A549 (cell line): ENCODE results near the gene TLCD3B.

Experiments used
- CBX2 ChIP-seq: fragments of 200-600 bp; sonication (generic); IDR thresholded peaks from 2 replicates; pipeline ENCODE4 v1.6.1; 2016; ENCODE audit warnings: low read depth, mild to moderate bottlenecking, borderline replicate concordance
- CBX8 ChIP-seq: fragments of 200-600 bp; sonication (generic); IDR thresholded peaks from 2 replicates; pipeline ENCODE4 v1.6.1; 2016
- CEBPB ChIP-seq, 2 experiments: fragments of >200 bp in 1 of 2; sonication (Bioruptor Twin) in 1 of 2; formaldehyde crosslinking in 1 of 2; IDR thresholded peaks; 2 replicates each; pipeline ENCODE4 v1.6.1; 2012 to 2016
- EP300 ChIP-seq, 2 experiments: fragments of >200 bp; sonication (Bioruptor Twin); formaldehyde crosslinking; IDR thresholded peaks; 2 replicates in 1 of 2; 3 replicates in 1 of 2; pipeline ENCODE4 v1.6.1; 2016 to 2017
- GATA3 ChIP-seq: IDR thresholded peaks from 2 replicates; pipeline ENCODE4 v1.6.1; 2012; ENCODE audit warnings: borderline replicate concordance
- HEYL ChIP-seq: fragments of 250-450 bp; sonication (Bioruptor Pico); IDR thresholded peaks from 2 replicates; pipeline ENCODE4 v1.8.0; 2021; ENCODE audit warnings: mild to moderate bottlenecking, moderate library complexity
- JUNB ChIP-seq: fragments of >200 bp; sonication (Bioruptor Twin); formaldehyde crosslinking; IDR thresholded peaks from 2 replicates; pipeline ENCODE4 v1.6.1; 2016
- MYC ChIP-seq: IDR thresholded peaks from 2 replicates; pipeline ENCODE4 v1.6.1; 2012; ENCODE audit warnings: mild to moderate bottlenecking, inconsistent platforms, low read length, improper control_type of control experiment, borderline replicate concordance
- SREBF2 ChIP-seq: fragments of 450-650 bp; IDR thresholded peaks from 2 replicates; pipeline ENCODE4 v1.6.1; 2014; ENCODE audit warnings: mild to moderate bottlenecking, moderate library complexity
- TFCP2L1 ChIP-seq: fragments of 250-450 bp; sonication (Bioruptor Pico); IDR thresholded peaks from 2 replicates; pipeline ENCODE4 v1.5.0; 2021; ENCODE audit warnings: mild to moderate bottlenecking
- TF ChIP-seq, protein P1 (sequence below): fragments of >200 bp; sonication (Bioruptor Twin); formaldehyde crosslinking; IDR thresholded peaks from 3 replicates; pipeline ENCODE4 v1.5.1; 2016
- TF ChIP-seq, protein P2 (sequence below): IDR thresholded peaks from 2 replicates; pipeline ENCODE4 v1.6.1; 2012
- TF ChIP-seq, protein P3 (sequence below): fragments of 450-650 bp; IDR thresholded peaks from 2 replicates; pipeline ENCODE4 v1.6.1; 2014; ENCODE audit warnings: antibody characterized with exemption
- TF ChIP-seq, protein P4 (sequence below): fragments of 200-600 bp; sonication (generic); IDR thresholded peaks from 2 replicates; pipeline ENCODE4 v1.6.1; 2016; ENCODE audit warnings: antibody characterized with exemption, mild to moderate bottlenecking, moderate library complexity

DNA sequence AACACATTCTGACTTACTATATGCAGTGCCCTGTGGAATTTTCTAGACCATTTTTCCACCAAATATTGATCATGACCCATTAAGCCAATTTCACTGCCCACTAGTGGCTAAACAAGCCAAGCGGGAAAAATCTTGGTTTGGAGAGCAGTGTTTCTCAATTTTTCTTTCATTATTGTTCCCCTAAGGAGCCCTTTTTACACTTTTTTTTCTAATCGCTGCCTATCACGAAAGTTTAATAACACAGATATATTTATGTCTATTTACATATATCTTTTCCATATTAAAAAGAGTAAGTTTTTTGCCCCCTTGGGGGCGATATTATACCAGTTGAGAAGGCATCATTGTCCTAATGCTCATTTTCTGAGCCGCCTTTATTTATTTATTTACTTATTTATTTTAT lies 10.8 kb upstream of the TLCD3B start:
- TF ChIP-seq, protein P1, sequence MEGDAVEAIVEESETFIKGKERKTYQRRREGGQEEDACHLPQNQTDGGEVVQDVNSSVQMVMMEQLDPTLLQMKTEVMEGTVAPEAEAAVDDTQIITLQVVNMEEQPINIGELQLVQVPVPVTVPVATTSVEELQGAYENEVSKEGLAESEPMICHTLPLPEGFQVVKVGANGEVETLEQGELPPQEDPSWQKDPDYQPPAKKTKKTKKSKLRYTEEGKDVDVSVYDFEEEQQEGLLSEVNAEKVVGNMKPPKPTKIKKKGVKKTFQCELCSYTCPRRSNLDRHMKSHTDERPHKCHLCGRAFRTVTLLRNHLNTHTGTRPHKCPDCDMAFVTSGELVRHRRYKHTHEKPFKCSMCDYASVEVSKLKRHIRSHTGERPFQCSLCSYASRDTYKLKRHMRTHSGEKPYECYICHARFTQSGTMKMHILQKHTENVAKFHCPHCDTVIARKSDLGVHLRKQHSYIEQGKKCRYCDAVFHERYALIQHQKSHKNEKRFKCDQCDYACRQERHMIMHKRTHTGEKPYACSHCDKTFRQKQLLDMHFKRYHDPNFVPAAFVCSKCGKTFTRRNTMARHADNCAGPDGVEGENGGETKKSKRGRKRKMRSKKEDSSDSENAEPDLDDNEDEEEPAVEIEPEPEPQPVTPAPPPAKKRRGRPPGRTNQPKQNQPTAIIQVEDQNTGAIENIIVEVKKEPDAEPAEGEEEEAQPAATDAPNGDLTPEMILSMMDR = peak; percentile 72
- no peak for TF ChIP-seq EP300 (IDR thresholded peaks at IDR 0.05)
- no peak for TF ChIP-seq HEYL (CRISPR knock-in tag)
- no peak for TF ChIP-seq JUNB
- TF ChIP-seq MYC = no peak
- TF ChIP-seq CBX2 = no peak
- TF ChIP-seq, protein P2, sequence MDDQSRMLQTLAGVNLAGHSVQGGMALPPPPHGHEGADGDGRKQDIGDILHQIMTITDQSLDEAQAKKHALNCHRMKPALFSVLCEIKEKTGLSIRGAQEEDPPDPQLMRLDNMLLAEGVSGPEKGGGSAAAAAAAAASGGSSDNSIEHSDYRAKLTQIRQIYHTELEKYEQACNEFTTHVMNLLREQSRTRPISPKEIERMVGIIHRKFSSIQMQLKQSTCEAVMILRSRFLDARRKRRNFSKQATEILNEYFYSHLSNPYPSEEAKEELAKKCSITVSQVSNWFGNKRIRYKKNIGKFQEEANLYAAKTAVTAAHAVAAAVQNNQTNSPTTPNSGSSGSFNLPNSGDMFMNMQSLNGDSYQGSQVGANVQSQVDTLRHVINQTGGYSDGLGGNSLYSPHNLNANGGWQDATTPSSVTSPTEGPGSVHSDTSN = no peak
- no peak for TF ChIP-seq TFCP2L1 (CRISPR knock-in tag)
- TF ChIP-seq GATA3 = no peak
- no peak for TF ChIP-seq CBX8
- TF ChIP-seq CEBPB (IDR thresholded peaks at IDR 0.05) = no peak
- TF ChIP-seq, protein P3, sequence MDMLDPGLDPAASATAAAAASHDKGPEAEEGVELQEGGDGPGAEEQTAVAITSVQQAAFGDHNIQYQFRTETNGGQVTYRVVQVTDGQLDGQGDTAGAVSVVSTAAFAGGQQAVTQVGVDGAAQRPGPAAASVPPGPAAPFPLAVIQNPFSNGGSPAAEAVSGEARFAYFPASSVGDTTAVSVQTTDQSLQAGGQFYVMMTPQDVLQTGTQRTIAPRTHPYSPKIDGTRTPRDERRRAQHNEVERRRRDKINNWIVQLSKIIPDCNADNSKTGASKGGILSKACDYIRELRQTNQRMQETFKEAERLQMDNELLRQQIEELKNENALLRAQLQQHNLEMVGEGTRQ = no peak
- TF ChIP-seq, protein P4, sequence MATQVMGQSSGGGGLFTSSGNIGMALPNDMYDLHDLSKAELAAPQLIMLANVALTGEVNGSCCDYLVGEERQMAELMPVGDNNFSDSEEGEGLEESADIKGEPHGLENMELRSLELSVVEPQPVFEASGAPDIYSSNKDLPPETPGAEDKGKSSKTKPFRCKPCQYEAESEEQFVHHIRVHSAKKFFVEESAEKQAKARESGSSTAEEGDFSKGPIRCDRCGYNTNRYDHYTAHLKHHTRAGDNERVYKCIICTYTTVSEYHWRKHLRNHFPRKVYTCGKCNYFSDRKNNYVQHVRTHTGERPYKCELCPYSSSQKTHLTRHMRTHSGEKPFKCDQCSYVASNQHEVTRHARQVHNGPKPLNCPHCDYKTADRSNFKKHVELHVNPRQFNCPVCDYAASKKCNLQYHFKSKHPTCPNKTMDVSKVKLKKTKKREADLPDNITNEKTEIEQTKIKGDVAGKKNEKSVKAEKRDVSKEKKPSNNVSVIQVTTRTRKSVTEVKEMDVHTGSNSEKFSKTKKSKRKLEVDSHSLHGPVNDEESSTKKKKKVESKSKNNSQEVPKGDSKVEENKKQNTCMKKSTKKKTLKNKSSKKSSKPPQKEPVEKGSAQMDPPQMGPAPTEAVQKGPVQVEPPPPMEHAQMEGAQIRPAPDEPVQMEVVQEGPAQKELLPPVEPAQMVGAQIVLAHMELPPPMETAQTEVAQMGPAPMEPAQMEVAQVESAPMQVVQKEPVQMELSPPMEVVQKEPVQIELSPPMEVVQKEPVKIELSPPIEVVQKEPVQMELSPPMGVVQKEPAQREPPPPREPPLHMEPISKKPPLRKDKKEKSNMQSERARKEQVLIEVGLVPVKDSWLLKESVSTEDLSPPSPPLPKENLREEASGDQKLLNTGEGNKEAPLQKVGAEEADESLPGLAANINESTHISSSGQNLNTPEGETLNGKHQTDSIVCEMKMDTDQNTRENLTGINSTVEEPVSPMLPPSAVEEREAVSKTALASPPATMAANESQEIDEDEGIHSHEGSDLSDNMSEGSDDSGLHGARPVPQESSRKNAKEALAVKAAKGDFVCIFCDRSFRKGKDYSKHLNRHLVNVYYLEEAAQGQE = no peak
- no peak for TF ChIP-seq SREBF2
